Ascending aorta (tissue), 2 donors: Measurements from ENCODE around the gene PCSK5. TPM values are rescaled to one million over a fixed set of nuclear protein-coding genes. Genes with fewer than 3 reads are reported as not detected.

Source experiments
- DNase-seq, 2 donors: peaks; one replicate each; pipeline ENCODE4 v3.0.0-alpha.2; 2019; ENCODE audit warnings: low spot score in 2 of 2
- H3K27ac ChIP-seq, 2 donors: fragments of 200-600 bp; sonication (generic); one replicate each; pipeline ENCODE4 v1.5.1; 2016 to 2017; ENCODE audit warnings: mild to moderate bottlenecking in 1 of 2
- H3K27me3 ChIP-seq: fragments of 200-600 bp; sonication (generic); one replicate; pipeline ENCODE4 v1.5.1; 2017
- H3K36me3 ChIP-seq, 2 donors: fragments of 200-600 bp; sonication (generic); one replicate each; pipeline ENCODE4 v1.5.1; 2016
- H3K4me1 ChIP-seq, 2 donors: fragments of 200-600 bp; sonication (generic); one replicate each; pipeline ENCODE4 v1.5.1; 2016 to 2017; ENCODE audit warnings: mild to moderate bottlenecking in 1 of 2
- H3K4me3 ChIP-seq, 2 donors: fragments of 200-600 bp; sonication (generic); one replicate each; pipeline ENCODE4 v1.5.1; 2016 to 2017; ENCODE audit warnings: mild to moderate bottlenecking in 1 of 2
- H3K9me3 ChIP-seq, 2 donors: fragments of 200-600 bp; sonication (generic); one replicate each; pipeline ENCODE4 v1.5.1; 2016
- intact Hi-C: fragments of 100-400 bp; cut with DNase I; formaldehyde crosslinking; loops from one replicate; pipeline ENCODE4 v1.15.1; 2023
- total RNA-seq: library from RNA; depleted of rRNA; stranded (reverse); fragments of >200 nt; gene quantifications from one replicate; pipeline ENCODE4 v1.1.0, GENCODE V29; 2016
- TF ChIP-seq, protein P1 (sequence below), 3 experiments: fragments of 200-600 bp in 2 of 3; fragments of 450-650 bp in 1 of 3; sonication (generic) in 2 of 3; IDR thresholded peaks; one replicate each; pipeline ENCODE4 v1.5.1; 2016 to 2019; ENCODE audit warnings: antibody characterized with exemption in 3 of 3, mild to moderate bottlenecking in 1 of 3, moderate library complexity in 1 of 3

The PCSK5 gene
- total RNA-seq, 1 donor from 2014 or later = 66.3 TPM

- no peaks in the 10 kb centered on the region for H3K36me3 ChIP-seq
- H3K9me3 ChIP-seq = no peaks in the 10 kb centered on the region
- no peaks in the 10 kb centered on the region for H3K4me1 ChIP-seq
- H3K4me3 ChIP-seq = no peak overlapping the region
- no peaks in the 10 kb centered on the region for H3K27me3 ChIP-seq
- no peak for DNase-seq
- intact Hi-C loops = no loop called here
- no peak overlapping the region for H3K27ac ChIP-seq
- TF ChIP-seq, protein P1, sequence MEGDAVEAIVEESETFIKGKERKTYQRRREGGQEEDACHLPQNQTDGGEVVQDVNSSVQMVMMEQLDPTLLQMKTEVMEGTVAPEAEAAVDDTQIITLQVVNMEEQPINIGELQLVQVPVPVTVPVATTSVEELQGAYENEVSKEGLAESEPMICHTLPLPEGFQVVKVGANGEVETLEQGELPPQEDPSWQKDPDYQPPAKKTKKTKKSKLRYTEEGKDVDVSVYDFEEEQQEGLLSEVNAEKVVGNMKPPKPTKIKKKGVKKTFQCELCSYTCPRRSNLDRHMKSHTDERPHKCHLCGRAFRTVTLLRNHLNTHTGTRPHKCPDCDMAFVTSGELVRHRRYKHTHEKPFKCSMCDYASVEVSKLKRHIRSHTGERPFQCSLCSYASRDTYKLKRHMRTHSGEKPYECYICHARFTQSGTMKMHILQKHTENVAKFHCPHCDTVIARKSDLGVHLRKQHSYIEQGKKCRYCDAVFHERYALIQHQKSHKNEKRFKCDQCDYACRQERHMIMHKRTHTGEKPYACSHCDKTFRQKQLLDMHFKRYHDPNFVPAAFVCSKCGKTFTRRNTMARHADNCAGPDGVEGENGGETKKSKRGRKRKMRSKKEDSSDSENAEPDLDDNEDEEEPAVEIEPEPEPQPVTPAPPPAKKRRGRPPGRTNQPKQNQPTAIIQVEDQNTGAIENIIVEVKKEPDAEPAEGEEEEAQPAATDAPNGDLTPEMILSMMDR (IDR thresholded peaks at IDR 0.05) = no peak
Measured at GRCh38 chr9:76292246-76292645, 401.8 kb downstream of the PCSK5 start.

DNA sequence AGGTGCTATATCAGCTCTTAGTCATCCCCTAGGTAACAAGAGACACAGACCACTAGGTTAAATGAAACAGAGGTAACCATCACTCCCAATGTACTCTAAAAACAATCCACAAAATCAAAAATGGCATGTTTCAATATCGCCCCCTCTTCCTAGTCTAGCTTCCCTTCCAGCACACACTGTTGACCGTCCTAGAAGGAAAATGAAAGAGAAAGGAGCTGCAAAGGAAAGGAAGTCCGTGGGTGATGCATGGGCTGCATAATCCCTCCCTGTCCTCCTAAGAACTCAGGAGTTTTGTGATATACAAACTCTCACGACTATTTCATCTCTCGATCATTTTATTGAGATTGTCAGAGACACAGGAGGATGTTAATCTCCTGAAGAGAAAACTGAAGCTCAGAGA is 402.2 kb downstream of the PCSK5 start:
- intact Hi-C loops = no loop called here
- DNase-seq = no peak
- Histone ChIP-seq H3K4me1 (no peaks in the 10 kb centered on the region), H3K27me3 (no peaks in the 10 kb centered on the region), H3K9me3 (no peaks in the 10 kb centered on the region), H3K4me3 (no peak overlapping the region), H3K36me3 (no peaks in the 10 kb centered on the region), H3K27ac (no peak overlapping the region)
- TF ChIP-seq, protein P1 (IDR thresholded peaks at IDR 0.05) = no peak

- no peak for DNase-seq
- H3K27ac ChIP-seq = no peak overlapping the region
- no peak overlapping the region for H3K4me3 ChIP-seq
- TF ChIP-seq, protein P1 (IDR thresholded peaks at IDR 0.05) = no peak
- intact Hi-C loops = no loop called here
- H3K27me3 ChIP-seq = no peaks in the 10 kb centered on the region
- H3K4me1 ChIP-seq = peaks cover 2 to 3% of the 10 kb centered on the region in 2 donors
- H3K9me3 ChIP-seq = no peaks in the 10 kb centered on the region
- H3K36me3 ChIP-seq = no peaks in the 10 kb centered on the region
Measured at GRCh38 chr9:76294301-76294700, 403.8 kb downstream of the PCSK5 start.

- no peak overlapping the region for H3K27ac ChIP-seq
Measured at GRCh38 chr9:76296561-76297310, 406.3 kb downstream of the PCSK5 start.

GRCh38 chr9:76297721-76298239 is 407.3 kb downstream of the PCSK5 start:
- DNase-seq = no peak
- Histone ChIP-seq H3K4me1 (peaks cover 2 to 3% of the 10 kb centered on the region in 2 donors), H3K4me3 (peak overlapping the region in 1 of 2 donors; percentile 40), H3K27ac (no peak overlapping the region), H3K9me3 (no peaks in the 10 kb centered on the region), H3K27me3 (no peaks in the 10 kb centered on the region), H3K36me3 (no peaks in the 10 kb centered on the region)
- TF ChIP-seq, protein P1 (IDR thresholded peaks at IDR 0.05) = no peak
- intact Hi-C loops = no loop called here

More at GRCh38 chr9:76296561-76297310, 406.3 kb downstream of the PCSK5 start:
- Histone ChIP-seq H3K4me3 (no peak overlapping the region), H3K9me3 (no peaks in the 10 kb centered on the region), H3K4me1 (peaks cover 2 to 3% of the 10 kb centered on the region in 2 donors), H3K36me3 (no peaks in the 10 kb centered on the region), H3K27me3 (no peaks in the 10 kb centered on the region)
- no peak for DNase-seq
- TF ChIP-seq, protein P1 (IDR thresholded peaks at IDR 0.05) = no peak
- intact Hi-C loops = no loop called here
